ENCODE measurements around the gene PXDN.

Gene PXDN

DNA sequence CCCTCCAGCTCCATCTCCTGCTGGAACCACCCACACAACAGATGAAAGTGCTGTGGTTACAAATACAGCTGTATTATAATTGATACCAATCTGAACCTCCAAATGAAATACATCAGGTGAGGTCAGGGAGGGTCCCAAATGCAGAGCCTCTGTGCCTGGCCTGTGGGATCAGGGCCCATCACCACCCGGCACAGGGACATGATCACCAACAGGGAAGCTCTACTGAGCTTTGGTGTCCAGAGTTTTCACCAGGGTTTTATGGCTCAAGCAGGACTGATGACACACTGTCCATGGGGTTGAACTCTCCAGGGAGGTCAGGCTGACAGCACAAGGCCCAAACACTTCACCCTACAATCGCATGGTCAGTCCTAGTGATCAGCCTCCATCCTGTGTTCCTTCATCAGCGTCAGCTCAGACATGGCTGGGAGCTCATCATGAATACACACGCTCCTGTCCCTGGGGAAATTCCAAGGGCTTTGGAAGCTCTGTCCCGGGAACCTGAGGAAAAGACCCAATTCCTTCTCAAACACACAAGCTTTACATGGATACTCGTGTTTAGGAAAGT, 3.9 kb upstream of the PXDN start:
- H3K4me3 ChIP-seq (replicated peaks; ENCODE audit: low read depth, low read length) = no peak overlapping the region
- TF ChIP-seq, protein P1, sequence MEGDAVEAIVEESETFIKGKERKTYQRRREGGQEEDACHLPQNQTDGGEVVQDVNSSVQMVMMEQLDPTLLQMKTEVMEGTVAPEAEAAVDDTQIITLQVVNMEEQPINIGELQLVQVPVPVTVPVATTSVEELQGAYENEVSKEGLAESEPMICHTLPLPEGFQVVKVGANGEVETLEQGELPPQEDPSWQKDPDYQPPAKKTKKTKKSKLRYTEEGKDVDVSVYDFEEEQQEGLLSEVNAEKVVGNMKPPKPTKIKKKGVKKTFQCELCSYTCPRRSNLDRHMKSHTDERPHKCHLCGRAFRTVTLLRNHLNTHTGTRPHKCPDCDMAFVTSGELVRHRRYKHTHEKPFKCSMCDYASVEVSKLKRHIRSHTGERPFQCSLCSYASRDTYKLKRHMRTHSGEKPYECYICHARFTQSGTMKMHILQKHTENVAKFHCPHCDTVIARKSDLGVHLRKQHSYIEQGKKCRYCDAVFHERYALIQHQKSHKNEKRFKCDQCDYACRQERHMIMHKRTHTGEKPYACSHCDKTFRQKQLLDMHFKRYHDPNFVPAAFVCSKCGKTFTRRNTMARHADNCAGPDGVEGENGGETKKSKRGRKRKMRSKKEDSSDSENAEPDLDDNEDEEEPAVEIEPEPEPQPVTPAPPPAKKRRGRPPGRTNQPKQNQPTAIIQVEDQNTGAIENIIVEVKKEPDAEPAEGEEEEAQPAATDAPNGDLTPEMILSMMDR (IDR thresholded peaks at IDR 0.05; ENCODE audit: low read length, missing control alignments) = no peak
- DNase-seq (ENCODE audit: low read depth) = no peak

DNA sequence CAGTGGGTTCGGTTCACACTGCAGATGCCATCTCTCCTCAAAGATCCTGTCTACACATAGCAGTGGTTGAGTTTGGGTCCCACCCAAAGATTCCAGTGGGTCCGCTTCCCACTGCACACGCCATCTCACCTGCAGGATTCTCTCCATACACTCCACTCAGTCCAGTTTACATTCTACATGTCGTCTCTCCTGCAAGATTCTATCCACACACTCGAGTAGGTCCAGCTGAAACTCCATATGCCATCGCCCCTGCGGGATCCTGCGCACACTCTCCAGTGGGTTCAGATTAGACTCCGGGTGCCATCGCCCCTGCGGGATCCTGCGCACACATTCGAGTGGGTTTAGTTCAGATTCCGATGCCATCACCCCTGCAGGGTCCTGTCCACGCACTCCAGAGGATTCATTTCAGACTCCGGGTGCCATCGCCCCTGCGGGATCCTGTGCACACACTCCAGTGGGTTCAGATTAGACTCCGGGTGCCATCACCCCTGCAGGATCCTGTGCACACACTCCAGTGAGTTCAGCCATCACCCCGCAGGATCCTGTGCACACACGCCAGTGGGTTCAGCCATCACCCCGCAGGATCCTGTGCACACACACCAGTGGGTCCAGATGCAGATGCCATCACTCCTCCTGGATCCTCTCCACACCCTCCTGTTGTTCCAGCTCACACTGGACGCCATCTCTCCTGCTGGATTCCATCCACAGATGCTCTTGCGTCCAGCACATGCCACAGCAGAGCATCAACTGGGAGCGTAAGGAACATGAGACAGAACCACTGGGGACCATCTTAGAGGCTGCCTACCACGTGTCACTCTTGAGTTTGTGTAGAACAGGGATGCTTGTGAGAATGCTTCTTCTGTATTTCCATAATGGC, 3.0 kb upstream of the PXDN start:
- TF ChIP-seq, protein P1 (IDR thresholded peaks at IDR 0.05; ENCODE audit: low read length, missing control alignments) = no peak
- H3K4me3 ChIP-seq (replicated peaks; ENCODE audit: low read depth, low read length) = no peak overlapping the region
- no peak for DNase-seq (ENCODE audit: low read depth)

DNA sequence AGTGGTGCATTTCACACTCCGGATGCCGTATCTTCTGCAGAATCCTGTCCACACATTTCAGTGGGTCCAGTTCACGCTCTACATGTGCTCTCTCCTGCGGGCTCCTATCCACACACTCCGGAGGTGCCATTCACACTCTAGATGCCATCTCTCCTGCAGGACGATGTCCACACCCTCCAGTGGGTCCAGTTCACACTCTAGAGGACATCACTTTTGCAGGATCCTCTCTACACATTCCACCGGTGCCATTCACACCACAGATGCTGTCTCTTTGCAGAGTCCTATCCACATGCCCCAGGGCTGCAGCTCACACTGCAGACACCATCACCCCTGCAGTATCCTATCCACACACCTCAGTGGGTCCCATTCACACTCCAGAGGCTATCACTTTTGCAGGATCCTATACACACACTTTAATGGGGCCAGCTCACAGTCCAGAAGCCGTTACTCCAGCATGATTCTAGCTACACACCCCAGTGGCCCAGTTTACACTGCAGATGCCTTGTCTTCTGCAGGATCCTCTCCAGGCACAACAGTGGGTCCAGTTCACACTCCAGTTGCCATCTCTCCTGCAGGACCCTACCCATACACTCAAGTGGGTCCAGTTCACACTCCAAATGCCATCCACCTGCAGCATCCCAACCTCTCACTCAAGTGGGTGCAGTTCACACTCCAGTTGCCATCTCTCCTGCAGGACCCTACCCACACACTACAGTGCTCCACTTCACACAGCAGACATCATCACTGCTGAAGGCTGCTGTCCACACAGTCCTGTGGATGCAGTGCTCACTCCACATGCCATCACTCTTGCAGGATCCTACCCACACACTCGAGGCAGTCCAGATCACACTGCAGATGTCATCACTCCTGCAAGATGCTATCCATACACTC, 2.1 kb upstream of the PXDN start:
- H3K4me3 ChIP-seq (replicated peaks; ENCODE audit: low read depth, low read length) = no peak overlapping the region
- DNase-seq (ENCODE audit: low read depth) = no peak
- TF ChIP-seq, protein P1 (IDR thresholded peaks at IDR 0.05; ENCODE audit: low read length, missing control alignments) = no peak

GRCh38 chr2:1745171-1746023, 1.1 kb upstream of the PXDN start:
- TF ChIP-seq, protein P1 (IDR thresholded peaks at IDR 0.05; ENCODE audit: low read length, missing control alignments) = no peak
- DNase-seq (ENCODE audit: low read depth) = no peak
- peak overlapping the region; percentile 71 for H3K4me3 ChIP-seq (replicated peaks; ENCODE audit: low read depth, low read length)

DNA sequence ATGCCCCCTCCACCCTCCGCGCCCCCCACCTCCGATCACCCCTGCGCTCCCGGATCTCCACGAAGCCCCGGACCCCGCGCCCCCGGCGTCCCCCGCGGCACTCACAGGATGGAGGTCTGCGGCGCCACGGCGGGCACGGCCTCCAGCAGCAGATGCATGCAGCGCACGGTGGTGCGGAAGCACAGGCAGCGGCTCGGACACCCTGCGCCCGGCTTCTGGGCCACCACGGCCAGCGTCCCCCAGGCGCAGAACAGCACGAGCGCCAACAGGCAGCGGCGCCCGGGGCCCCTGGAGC, 217 bp downstream of the PXDN start:
- no peak for DNase-seq (ENCODE audit: low read depth)
- peak overlapping the region; percentile 71 for H3K4me3 ChIP-seq (replicated peaks; ENCODE audit: low read depth, low read length)
- TF ChIP-seq, protein P1 (IDR thresholded peaks at IDR 0.05; ENCODE audit: low read length, missing control alignments) = no peak

DNA sequence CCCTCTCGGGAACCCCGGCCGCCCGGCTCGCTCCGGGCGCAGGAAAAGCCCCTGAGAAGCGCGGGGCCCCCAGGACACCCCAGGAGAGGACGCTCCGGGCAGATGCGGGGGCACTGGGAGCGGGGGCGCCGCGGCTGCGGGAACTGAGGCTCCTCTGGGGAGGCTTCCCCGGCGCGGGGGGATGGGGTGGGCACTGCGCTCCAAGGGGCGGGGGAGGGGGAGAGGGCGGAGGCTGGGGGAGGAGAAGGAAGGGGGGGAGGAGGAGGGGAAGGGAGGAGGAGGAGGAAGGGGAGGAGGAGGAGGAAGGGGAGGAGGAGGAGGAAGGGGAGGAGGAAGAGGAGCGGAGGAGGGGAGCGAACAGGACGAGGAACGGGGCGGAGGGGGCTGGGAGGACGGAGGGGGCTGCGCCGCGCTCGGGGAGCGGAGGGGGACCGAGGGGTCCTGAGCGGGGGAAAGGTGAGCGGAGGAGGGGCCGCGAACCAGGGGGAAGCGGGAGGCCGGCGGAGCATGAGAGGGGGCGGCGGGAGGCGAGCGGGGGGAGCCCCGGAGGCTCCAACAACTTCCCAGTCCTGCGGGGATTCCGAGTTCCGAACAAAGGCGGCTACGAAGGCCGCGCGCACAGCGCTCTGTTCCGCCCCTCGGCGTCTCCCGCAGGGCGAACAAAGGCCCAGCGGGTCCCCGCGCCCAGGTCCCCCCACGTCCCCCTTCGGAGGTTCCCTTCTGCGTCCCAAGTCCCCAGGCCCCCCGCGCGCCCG, 742 bp downstream of the PXDN start:
- peak overlapping the region; percentile 71 for H3K4me3 ChIP-seq (replicated peaks; ENCODE audit: low read depth, low read length)
- TF ChIP-seq, protein P1 (IDR thresholded peaks at IDR 0.05; ENCODE audit: low read length, missing control alignments) = no peak
- DNase-seq (ENCODE audit: low read depth) = peak; percentile 67
